ENCODE measurements around the gene BCO2.

DNA sequence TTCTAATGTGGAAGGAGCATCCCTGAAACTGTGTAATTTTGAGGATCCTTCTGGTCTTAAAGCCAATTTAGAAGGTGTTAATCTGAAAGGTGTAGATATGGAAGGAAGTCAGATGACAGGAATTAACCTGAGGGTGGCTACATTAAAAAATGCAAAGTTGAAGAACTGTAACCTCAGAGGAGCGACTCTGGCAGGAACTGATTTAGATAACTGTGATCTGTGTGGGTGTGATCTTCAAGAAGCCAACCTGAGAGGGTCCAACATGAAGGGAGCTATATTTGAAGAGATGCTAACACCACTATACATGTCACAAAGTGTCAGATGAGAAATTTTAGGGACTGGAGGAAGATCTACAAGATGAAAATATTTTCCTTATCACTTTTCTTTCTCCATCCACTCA is 7.6 kb downstream of the BCO2 start:
- TF ChIP-seq, protein P1, sequence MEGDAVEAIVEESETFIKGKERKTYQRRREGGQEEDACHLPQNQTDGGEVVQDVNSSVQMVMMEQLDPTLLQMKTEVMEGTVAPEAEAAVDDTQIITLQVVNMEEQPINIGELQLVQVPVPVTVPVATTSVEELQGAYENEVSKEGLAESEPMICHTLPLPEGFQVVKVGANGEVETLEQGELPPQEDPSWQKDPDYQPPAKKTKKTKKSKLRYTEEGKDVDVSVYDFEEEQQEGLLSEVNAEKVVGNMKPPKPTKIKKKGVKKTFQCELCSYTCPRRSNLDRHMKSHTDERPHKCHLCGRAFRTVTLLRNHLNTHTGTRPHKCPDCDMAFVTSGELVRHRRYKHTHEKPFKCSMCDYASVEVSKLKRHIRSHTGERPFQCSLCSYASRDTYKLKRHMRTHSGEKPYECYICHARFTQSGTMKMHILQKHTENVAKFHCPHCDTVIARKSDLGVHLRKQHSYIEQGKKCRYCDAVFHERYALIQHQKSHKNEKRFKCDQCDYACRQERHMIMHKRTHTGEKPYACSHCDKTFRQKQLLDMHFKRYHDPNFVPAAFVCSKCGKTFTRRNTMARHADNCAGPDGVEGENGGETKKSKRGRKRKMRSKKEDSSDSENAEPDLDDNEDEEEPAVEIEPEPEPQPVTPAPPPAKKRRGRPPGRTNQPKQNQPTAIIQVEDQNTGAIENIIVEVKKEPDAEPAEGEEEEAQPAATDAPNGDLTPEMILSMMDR (IDR thresholded peaks at IDR 0.05), result no peak
- no peak for TF ChIP-seq POLR2A (IDR thresholded peaks at IDR 0.05)
- TF ChIP-seq POLR2AphosphoS5 (IDR thresholded peaks at IDR 0.05), result no peak
